HEK293 (cell line): Measurements from ENCODE around the gene TNXB.

Experiments used
- REST ChIP-seq: fragments of 450-650 bp; formaldehyde crosslinking; IDR thresholded peaks from 2 replicates; pipeline ENCODE4 v1.5.1; 2016; ENCODE audit warnings: missing biosample characterization, missing genetic modification characterization
- ZBTB21 ChIP-seq: fragments of 450-650 bp; formaldehyde crosslinking; IDR thresholded peaks from 2 replicates; pipeline ENCODE4 v1.5.1; 2017; ENCODE audit warnings: missing biosample characterization, missing genetic modification characterization
- ZBTB7A ChIP-seq: fragments of 450-650 bp; formaldehyde crosslinking; IDR thresholded peaks from 2 replicates; pipeline ENCODE4 v1.5.1; 2016; ENCODE audit warnings: low read depth, missing biosample characterization, missing genetic modification characterization
- ZFP37 ChIP-seq: fragments of 450-650 bp; formaldehyde crosslinking; IDR thresholded peaks from 2 replicates; pipeline ENCODE4 v1.5.1; 2016; ENCODE audit warnings: missing biosample characterization, missing genetic modification characterization
- ZNF138 ChIP-seq: fragments of 450-650 bp; formaldehyde crosslinking; IDR thresholded peaks from 2 replicates; pipeline ENCODE4 v1.5.1; 2016; ENCODE audit warnings: missing biosample characterization, missing genetic modification characterization, borderline replicate concordance
- ZNF610 ChIP-seq: fragments of 450-650 bp; formaldehyde crosslinking; IDR thresholded peaks from 2 replicates; pipeline ENCODE4 v1.5.1; 2016; ENCODE audit warnings: missing biosample characterization, missing genetic modification characterization, borderline replicate concordance
- TF ChIP-seq, protein P1 (sequence below): fragments of 450-650 bp; formaldehyde crosslinking; IDR thresholded peaks from 2 replicates; pipeline ENCODE4 v1.5.1; 2016; ENCODE audit warnings: missing biosample characterization, missing genetic modification characterization
- TF ChIP-seq, protein P2 (sequence below): fragments of 450-650 bp; formaldehyde crosslinking; IDR thresholded peaks from 2 replicates; pipeline ENCODE4 v1.5.1; 2016; ENCODE audit warnings: missing biosample characterization, missing genetic modification characterization, low read depth

DNA sequence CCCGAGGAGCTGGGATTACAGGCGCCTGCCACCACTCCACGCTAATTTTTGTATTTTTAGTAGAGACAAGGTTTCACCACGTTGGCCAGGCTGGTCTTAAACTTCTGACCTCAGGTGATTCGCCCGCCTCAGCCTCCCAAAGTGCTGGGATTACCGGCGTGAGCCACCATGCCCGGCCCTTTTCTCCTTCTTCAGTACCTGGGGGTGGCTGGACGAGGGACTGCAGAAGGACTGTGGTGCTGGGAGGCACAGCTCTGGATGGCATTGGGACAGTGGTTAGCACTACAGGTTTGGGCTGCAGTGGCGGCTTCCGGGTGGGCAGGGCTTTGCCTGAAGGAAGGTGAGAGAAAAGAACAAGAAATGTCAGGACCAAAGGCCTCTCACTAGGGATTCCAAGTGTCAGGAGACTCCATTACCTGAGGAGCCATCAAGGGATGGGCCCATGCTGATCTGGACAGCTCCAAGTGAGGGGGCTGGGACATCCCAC is 11.5 kb upstream of the TNXB start:
- TF ChIP-seq, protein P1, sequence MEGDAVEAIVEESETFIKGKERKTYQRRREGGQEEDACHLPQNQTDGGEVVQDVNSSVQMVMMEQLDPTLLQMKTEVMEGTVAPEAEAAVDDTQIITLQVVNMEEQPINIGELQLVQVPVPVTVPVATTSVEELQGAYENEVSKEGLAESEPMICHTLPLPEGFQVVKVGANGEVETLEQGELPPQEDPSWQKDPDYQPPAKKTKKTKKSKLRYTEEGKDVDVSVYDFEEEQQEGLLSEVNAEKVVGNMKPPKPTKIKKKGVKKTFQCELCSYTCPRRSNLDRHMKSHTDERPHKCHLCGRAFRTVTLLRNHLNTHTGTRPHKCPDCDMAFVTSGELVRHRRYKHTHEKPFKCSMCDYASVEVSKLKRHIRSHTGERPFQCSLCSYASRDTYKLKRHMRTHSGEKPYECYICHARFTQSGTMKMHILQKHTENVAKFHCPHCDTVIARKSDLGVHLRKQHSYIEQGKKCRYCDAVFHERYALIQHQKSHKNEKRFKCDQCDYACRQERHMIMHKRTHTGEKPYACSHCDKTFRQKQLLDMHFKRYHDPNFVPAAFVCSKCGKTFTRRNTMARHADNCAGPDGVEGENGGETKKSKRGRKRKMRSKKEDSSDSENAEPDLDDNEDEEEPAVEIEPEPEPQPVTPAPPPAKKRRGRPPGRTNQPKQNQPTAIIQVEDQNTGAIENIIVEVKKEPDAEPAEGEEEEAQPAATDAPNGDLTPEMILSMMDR (tag by site-specific recombination) = no peak
- TF ChIP-seq, protein P2, sequence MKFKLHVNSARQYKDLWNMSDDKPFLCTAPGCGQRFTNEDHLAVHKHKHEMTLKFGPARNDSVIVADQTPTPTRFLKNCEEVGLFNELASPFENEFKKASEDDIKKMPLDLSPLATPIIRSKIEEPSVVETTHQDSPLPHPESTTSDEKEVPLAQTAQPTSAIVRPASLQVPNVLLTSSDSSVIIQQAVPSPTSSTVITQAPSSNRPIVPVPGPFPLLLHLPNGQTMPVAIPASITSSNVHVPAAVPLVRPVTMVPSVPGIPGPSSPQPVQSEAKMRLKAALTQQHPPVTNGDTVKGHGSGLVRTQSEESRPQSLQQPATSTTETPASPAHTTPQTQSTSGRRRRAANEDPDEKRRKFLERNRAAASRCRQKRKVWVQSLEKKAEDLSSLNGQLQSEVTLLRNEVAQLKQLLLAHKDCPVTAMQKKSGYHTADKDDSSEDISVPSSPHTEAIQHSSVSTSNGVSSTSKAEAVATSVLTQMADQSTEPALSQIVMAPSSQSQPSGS (tag by site-specific recombination) = no peak
- no peak for TF ChIP-seq ZFP37 (tag by site-specific recombination)
- TF ChIP-seq ZBTB7A (tag by site-specific recombination) = no peak
- TF ChIP-seq ZNF610 = no peak
- no peak for TF ChIP-seq ZNF138
- TF ChIP-seq ZBTB21 (tag by site-specific recombination) = no peak
- no peak for TF ChIP-seq REST (tag by site-specific recombination)
